KMS-11 (cell line): ENCODE results near the gene PLXNA4.

Source experiments
- H2AFZ ChIP-seq: fragments of 200-600 bp; sonication (generic); 2 replicates; pipeline ENCODE4 v1.6.1; 2016; ENCODE audit warnings: antibody characterized with exemption, mixed run types, low read depth
- H3K27ac ChIP-seq: fragments of 200-600 bp; sonication (generic); 2 replicates; pipeline ENCODE4 v1.6.1; 2016; ENCODE audit warnings: mild to moderate bottlenecking, mixed run types
- H3K27me3 ChIP-seq: fragments of 200-600 bp; sonication (generic); 2 replicates; pipeline ENCODE4 v1.6.1; 2017; ENCODE audit warnings: mild to moderate bottlenecking, low read depth, mixed run types, moderate library complexity; ENCODE audit not compliant: insufficient read depth
- H3K36me3 ChIP-seq: fragments of 200-600 bp; sonication (generic); 2 replicates; pipeline ENCODE4 v1.6.1; 2017; ENCODE audit warnings: mild to moderate bottlenecking, mixed run types; ENCODE audit not compliant: insufficient read depth
- H3K4me1 ChIP-seq: fragments of 200-600 bp; sonication (generic); 2 replicates; pipeline ENCODE4 v1.6.1; 2016; ENCODE audit warnings: mild to moderate bottlenecking, low read depth, mixed run types; ENCODE audit not compliant: poor library complexity, severe bottlenecking
- H3K4me2 ChIP-seq: fragments of 200-600 bp; sonication (generic); 2 replicates; pipeline ENCODE4 v1.7.0; 2016; ENCODE audit warnings: mild to moderate bottlenecking, mixed run types
- H3K4me3 ChIP-seq: fragments of 200-600 bp; sonication (generic); IDR thresholded peaks from 2 replicates; pipeline ENCODE4 v1.6.1; 2017; ENCODE audit warnings: low read depth, low read length, mixed read lengths; ENCODE audit not compliant: insufficient read depth
- H3K79me2 ChIP-seq: fragments of 200-600 bp; sonication (generic); 2 replicates; pipeline ENCODE4 v1.6.1; 2016; ENCODE audit warnings: low read depth, mixed run types; ENCODE audit not compliant: insufficient read depth
- H3K9ac ChIP-seq: fragments of 200-600 bp; sonication (generic); 2 replicates; pipeline ENCODE4 v1.6.1; 2016; ENCODE audit warnings: mild to moderate bottlenecking, mixed run types
- H4K20me1 ChIP-seq: fragments of 200-600 bp; sonication (generic); 2 replicates; pipeline ENCODE4 v1.6.1; 2016; ENCODE audit warnings: mild to moderate bottlenecking, mixed run types; ENCODE audit not compliant: insufficient read depth
- CTCF ChIP-seq: fragments of 200-600 bp; sonication (generic); conservative IDR thresholded peaks from 2 replicates; pipeline ENCODE4 v1.6.1; 2017; ENCODE audit warnings: low read depth, mild to moderate bottlenecking, antibody characterized with exemption, low read length, moderate library complexity, mixed read lengths

PLXNA4 gene

DNA sequence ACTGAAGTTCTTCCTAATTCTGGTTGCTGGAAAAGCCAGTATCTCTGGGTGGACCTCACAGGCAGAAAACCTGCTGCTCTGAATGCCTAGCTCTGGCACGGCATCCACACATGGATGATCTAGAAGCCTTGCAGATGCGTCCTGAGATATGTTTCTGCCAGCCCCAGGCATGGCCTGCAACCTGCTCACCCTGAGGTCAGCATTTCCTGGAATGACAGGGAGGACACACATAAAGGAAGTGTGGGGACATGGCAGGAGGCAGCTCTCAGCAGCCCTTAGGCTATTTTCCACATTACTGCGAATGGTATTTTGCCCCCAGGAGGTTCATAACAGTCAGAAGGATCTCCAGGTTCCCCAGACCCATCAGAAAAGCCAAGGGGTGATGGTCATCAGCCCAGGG lies 23.2 kb downstream of the PLXNA4 start:
- H3K4me1 ChIP-seq: no peaks in the 10 kb centered on the region
- no peak overlapping the region for H3K27ac ChIP-seq
- no peaks in the 10 kb centered on the region for H3K27me3 ChIP-seq
- no peak overlapping the region for H3K9ac ChIP-seq
- no peak for TF ChIP-seq CTCF
- no peak overlapping the region for H3K4me2 ChIP-seq
- H3K4me3 ChIP-seq: no peak overlapping the region
- no peaks in the 10 kb centered on the region for H4K20me1 ChIP-seq
- H2AFZ ChIP-seq: no peak overlapping the region
- H3K36me3 ChIP-seq: no peaks in the 10 kb centered on the region
- H3K79me2 ChIP-seq: no peaks in the 10 kb centered on the region

GRCh38 chr7:132551886-132552285 lies 24.4 kb downstream of the PLXNA4 start:
- Histone ChIP-seq H3K27me3 (no peaks in the 10 kb centered on the region), H3K4me2 (no peak overlapping the region), H3K4me3 (no peak overlapping the region), H3K36me3 (no peaks in the 10 kb centered on the region), H2AFZ (no peak overlapping the region), H4K20me1 (no peaks in the 10 kb centered on the region), H3K27ac (no peak overlapping the region), H3K9ac (no peak overlapping the region), H3K79me2 (no peaks in the 10 kb centered on the region), H3K4me1 (no peaks in the 10 kb centered on the region)
- TF ChIP-seq CTCF: no peak

DNA sequence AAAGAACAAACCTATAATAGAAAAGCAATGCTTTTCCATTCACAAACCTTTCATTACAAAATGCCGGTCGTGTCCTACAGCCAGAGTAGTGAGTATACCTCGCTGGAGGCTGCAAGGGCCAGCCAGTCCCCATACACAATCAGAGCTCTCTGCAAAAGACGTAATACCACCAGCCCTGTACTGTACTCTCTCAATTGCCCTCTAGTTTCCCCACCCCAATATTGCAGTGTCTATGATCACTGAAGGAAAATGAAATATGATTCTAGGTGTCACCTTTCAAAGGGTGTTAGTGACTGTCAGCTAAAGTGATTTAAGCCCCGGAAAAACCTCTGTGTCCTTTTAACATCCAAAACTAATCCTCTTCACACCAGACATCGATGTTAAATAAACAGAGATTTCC lies 24.8 kb downstream of the PLXNA4 start:
- H3K27ac ChIP-seq: no peak overlapping the region

DNA sequence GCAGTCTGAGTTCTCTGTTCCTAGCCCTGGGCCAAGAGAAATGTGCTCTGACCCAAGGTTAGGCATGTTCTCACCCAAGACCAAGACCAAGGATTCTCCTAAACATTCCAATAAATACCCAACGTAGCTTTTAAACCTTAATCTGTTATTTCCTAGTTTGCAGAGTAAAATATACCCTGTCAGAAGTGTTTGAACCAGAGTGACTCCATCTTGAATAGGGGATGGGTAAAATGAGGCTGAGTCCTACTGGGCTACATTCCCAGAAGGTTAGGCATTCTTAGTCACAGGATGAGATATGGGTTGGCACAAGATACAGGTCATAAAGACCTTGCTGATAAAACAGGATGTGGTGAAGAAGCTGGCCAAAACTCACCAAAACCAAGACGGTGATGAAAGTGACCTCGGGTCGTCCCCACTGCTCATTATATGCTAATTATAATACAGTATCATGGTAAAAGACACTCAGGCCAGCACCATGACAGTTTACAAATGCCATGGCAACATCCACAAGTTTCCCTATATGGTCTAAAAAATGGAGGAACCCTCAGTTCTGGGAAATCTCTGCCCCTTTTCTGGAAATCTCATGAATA lies 27.7 kb downstream of the PLXNA4 start:
- Histone ChIP-seq H3K9ac (no peak overlapping the region), H4K20me1 (no peaks in the 10 kb centered on the region), H3K27me3 (no peaks in the 10 kb centered on the region), H3K4me2 (no peak overlapping the region), H3K4me1 (no peaks in the 10 kb centered on the region), H3K36me3 (no peaks in the 10 kb centered on the region), H3K4me3 (no peak overlapping the region), H3K79me2 (no peaks in the 10 kb centered on the region), H2AFZ (no peak overlapping the region), H3K27ac (no peak overlapping the region)
- TF ChIP-seq CTCF: no peak

More for the DNA sequence above, 24.8 kb downstream of the PLXNA4 start:
- Histone ChIP-seq H3K4me3 (no peak overlapping the region), H2AFZ (no peak overlapping the region), H3K4me1 (no peaks in the 10 kb centered on the region), H3K4me2 (no peak overlapping the region), H3K9ac (no peak overlapping the region), H3K27me3 (no peaks in the 10 kb centered on the region), H3K36me3 (no peaks in the 10 kb centered on the region), H3K79me2 (no peaks in the 10 kb centered on the region), H4K20me1 (no peaks in the 10 kb centered on the region)
- no peak for TF ChIP-seq CTCF
